ENCODE results near the gene RPSA. TPM values are rescaled to one million over a fixed set of nuclear protein-coding genes. Genes with fewer than 3 reads are reported as not detected.

The RPSA gene
- total RNA-seq, 4 donors from 2014 or later: 637 to 1,292 (median 907) TPM

DNA sequence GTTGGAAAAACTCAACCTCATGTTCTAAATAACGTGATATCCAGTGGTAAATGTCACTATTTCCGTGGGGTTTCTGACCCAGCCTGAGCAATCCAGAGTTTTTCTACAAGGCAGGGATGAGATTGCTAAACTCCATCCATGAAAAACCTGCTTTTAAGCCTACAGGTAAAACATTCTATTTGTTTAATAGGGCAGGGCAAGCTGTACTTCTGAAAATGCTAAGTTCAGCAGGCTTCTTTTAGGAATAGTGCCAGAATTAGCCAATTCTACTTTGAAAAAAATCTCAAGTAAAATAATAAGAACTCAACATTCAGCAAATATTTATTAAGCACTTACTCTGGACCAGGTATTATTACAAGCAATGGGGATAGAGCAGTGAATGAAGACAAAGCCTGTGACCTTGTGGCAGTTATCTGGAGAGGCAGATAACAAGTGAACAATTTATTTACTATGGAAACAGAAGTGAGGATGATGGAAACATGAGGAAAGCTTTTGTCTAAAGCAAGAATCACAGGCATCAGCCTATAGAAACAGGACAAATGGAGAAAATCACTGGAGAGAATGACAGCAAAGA lies 13.3 kb downstream of the RPSA start:
- Histone ChIP-seq H3K9me3 (no peaks in the 10 kb centered on the region), H3K27me3 (no peaks in the 10 kb centered on the region), H3K4me1 (peaks cover 0 to 7% (median 2%) of the 10 kb centered on the region in 3 donors), H3K27ac (no peak overlapping the region), H3K4me3 (no peak overlapping the region), H3K36me3 (peaks cover 0 to under 1% of the 10 kb centered on the region in 2 donors)
- WGBS, 2 donors (ENCODE audit: low coverage in 1 of 2): 67 to 96% methylated on average over 1 to 2 of the region's 2 CpGs
- ATAC-seq: no peak
- TF ChIP-seq POLR2AphosphoS5 (IDR thresholded peaks at IDR 0.05) (no peak), CTCF (IDR thresholded peaks at IDR 0.05) (no peak), EP300 (IDR thresholded peaks at IDR 0.05) (no peak), POLR2A (IDR thresholded peaks at IDR 0.05) (no peak)

GRCh38 chr3:39420543-39420942 lies 14.0 kb downstream of the RPSA start:
- Histone ChIP-seq H3K9me3 (no peaks in the 10 kb centered on the region), H3K36me3 (no peaks in the 10 kb centered on the region), H3K4me3 (no peak overlapping the region), H3K4me1 (peaks cover 0 to 7% (median 2%) of the 10 kb centered on the region in 3 donors), H3K27me3 (no peaks in the 10 kb centered on the region), H3K27ac (no peak overlapping the region)
- 83 to 85% methylated on average over 1 to 2 of the region's 2 CpGs for WGBS, 2 donors (ENCODE audit: low coverage in 1 of 2)
- ATAC-seq: no peak
- TF ChIP-seq CTCF (IDR thresholded peaks at IDR 0.05) (no peak), POLR2AphosphoS5 (IDR thresholded peaks at IDR 0.05) (no peak), EP300 (IDR thresholded peaks at IDR 0.05) (no peak), POLR2A (IDR thresholded peaks at IDR 0.05) (no peak)

- no peaks in the 10 kb centered on the region for H3K4me1 ChIP-seq
- H3K4me3 ChIP-seq: no peak overlapping the region
- no peak overlapping the region for H3K27ac ChIP-seq
- no peaks in the 10 kb centered on the region for H3K36me3 ChIP-seq
- no peak for ATAC-seq
- no peaks in the 10 kb centered on the region for H3K9me3 ChIP-seq
- TF ChIP-seq POLR2AphosphoS5 (IDR thresholded peaks at IDR 0.05): no peak
- TF ChIP-seq POLR2A (IDR thresholded peaks at IDR 0.05): no peak
- no peak for TF ChIP-seq EP300 (IDR thresholded peaks at IDR 0.05)
- no peak for TF ChIP-seq CTCF (IDR thresholded peaks at IDR 0.05)
- 65 to 88% methylated on average over 1 of the region's 1 CpG for WGBS, 2 donors (ENCODE audit: low coverage in 1 of 2)
- no peaks in the 10 kb centered on the region for H3K27me3 ChIP-seq
Measured at GRCh38 chr3:39423436-39423970, 17.0 kb downstream of the RPSA start.

DNA sequence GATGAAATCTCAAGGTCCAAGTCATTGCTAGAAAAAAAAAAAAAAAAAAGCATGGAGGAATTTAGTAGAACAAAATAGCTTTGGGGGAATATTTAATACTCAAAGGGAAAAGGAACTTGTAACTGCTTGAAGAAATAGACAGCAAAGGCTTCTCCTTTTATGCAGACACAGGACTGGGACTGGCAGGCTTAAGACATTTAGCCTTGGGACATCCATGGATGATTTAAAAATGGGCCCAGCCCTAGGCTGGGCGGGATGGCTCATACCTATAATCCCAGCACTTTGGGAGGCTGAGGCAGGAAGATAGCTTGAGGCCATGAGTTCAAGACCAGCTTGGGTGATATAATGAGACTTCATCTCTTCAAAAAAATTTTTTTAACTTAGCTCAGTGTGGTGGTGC lies 19.8 kb downstream of the RPSA start:
- no peak for ATAC-seq
- H3K27ac ChIP-seq: no peak overlapping the region
- no peaks in the 10 kb centered on the region for H3K27me3 ChIP-seq
- H3K9me3 ChIP-seq: no peaks in the 10 kb centered on the region
- H3K36me3 ChIP-seq: no peaks in the 10 kb centered on the region
- no peaks in the 10 kb centered on the region for H3K4me1 ChIP-seq
- WGBS, 2 donors (ENCODE audit: low coverage in 1 of 2): 0 to 86% methylated on average over 1 of the region's 1 CpG
- TF ChIP-seq CTCF (IDR thresholded peaks at IDR 0.05): no peak
- TF ChIP-seq POLR2AphosphoS5 (IDR thresholded peaks at IDR 0.05): no peak
- no peak for TF ChIP-seq EP300 (IDR thresholded peaks at IDR 0.05)
- no peak for TF ChIP-seq POLR2A (IDR thresholded peaks at IDR 0.05)
- no peak overlapping the region for H3K4me3 ChIP-seq

GRCh38 chr3:39427506-39427905 lies 21.0 kb downstream of the RPSA start:
- WGBS, 2 donors (ENCODE audit: low coverage in 1 of 2): 89 to 100% methylated on average over 1 of the region's 1 CpG
- no peak for ATAC-seq
- Histone ChIP-seq H3K4me3 (no peak overlapping the region), H3K27ac (no peak overlapping the region), H3K4me1 (no peaks in the 10 kb centered on the region), H3K9me3 (no peaks in the 10 kb centered on the region), H3K36me3 (no peaks in the 10 kb centered on the region), H3K27me3 (no peaks in the 10 kb centered on the region)
- TF ChIP-seq CTCF (IDR thresholded peaks at IDR 0.05) (no peak), POLR2A (IDR thresholded peaks at IDR 0.05) (no peak), POLR2AphosphoS5 (IDR thresholded peaks at IDR 0.05) (no peak)

Measured in gastroesophageal sphincter (tissue), 4 donors.